Fibroblast of mammary gland (primary cell): Measurements from ENCODE around the gene KIZ.
"Not testable (repeated sequence)": the region's sequence is repeated elsewhere in the genome, so short reads cannot be mapped to it uniquely, and the experiment has no call there.

Experiments
- DNase-seq: peaks from one replicate; pipeline ENCODE4 v3.0.0-alpha.2; 2010; ENCODE audit warnings: low read depth
- H3K4me3 ChIP-seq: 2 replicates; pipeline ENCODE4 v1.5.1; 2011; ENCODE audit warnings: low read depth, mild to moderate bottlenecking, low read length, moderate library complexity; ENCODE audit not compliant: control insufficient read depth
- CTCF ChIP-seq: conservative IDR thresholded peaks from 2 replicates; pipeline ENCODE4 v1.5.1; 2011; ENCODE audit warnings: low read depth, low read length, inconsistent platforms; ENCODE audit not compliant: control insufficient read depth, insufficient read depth

KIZ gene

GRCh38 chr20:21238818-21239536, 113.1 kb downstream of the KIZ start:
- DNase-seq, result no peak
- no peak for TF ChIP-seq CTCF
- no peak overlapping the region for H3K4me3 ChIP-seq

- no peak for TF ChIP-seq CTCF
- DNase-seq, result no peak
- H3K4me3 ChIP-seq, result no peak overlapping the region
Observed at GRCh38 chr20:21240394-21240793, 114.5 kb downstream of the KIZ start.

- no peak overlapping the region for H3K4me3 ChIP-seq
- no peak for TF ChIP-seq CTCF
Observed at GRCh38 chr20:21241406-21241805, 115.5 kb downstream of the KIZ start.

GRCh38 chr20:21243811-21244210, 117.9 kb downstream of the KIZ start:
- no peak for DNase-seq
- TF ChIP-seq CTCF, result no peak
- no peak overlapping the region for H3K4me3 ChIP-seq

More at GRCh38 chr20:21241406-21241805, 115.5 kb downstream of the KIZ start:
- DNase-seq, result no peak

- no peak for TF ChIP-seq CTCF
- no peak overlapping the region for H3K4me3 ChIP-seq
- DNase-seq, result no peak
Observed at GRCh38 chr20:21244808-21245207, 118.9 kb downstream of the KIZ start.

GRCh38 chr20:21246161-21246560, 120.3 kb downstream of the KIZ start:
- no peak for TF ChIP-seq CTCF
- no peak overlapping the region for H3K4me3 ChIP-seq
- DNase-seq, result no peak

GRCh38 chr20:21247603-21248095, 121.8 kb downstream of the KIZ start:
- not testable (repeated sequence) for H3K4me3 ChIP-seq, DNase-seq
